ENCODE results near the gene UNK.

DNA sequence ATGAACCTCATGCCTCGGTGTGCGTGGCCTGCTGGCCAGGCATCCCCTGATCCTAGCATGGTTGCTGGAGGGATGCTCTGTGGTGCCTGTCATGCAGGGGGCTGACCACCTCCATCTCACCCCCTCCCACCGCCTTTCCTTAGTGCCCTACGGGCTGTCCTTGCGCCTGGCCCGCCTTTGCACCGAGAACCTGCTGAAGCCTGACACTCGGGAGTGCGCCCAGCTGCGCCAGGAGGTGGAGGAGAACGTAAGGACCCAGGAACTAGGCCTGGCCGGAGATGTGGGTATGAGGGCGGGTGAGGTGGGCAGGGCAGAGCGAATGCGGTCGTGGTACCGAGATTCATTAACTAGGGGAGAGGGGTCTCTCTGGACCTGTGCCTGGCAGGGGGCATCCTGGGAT lies 44.4 kb upstream of the UNK start:
- no peak for TF ChIP-seq SRSF1 (IDR thresholded peaks at IDR 0.05; ENCODE audit: low read depth, low read length)
- TF ChIP-seq, protein P1, sequence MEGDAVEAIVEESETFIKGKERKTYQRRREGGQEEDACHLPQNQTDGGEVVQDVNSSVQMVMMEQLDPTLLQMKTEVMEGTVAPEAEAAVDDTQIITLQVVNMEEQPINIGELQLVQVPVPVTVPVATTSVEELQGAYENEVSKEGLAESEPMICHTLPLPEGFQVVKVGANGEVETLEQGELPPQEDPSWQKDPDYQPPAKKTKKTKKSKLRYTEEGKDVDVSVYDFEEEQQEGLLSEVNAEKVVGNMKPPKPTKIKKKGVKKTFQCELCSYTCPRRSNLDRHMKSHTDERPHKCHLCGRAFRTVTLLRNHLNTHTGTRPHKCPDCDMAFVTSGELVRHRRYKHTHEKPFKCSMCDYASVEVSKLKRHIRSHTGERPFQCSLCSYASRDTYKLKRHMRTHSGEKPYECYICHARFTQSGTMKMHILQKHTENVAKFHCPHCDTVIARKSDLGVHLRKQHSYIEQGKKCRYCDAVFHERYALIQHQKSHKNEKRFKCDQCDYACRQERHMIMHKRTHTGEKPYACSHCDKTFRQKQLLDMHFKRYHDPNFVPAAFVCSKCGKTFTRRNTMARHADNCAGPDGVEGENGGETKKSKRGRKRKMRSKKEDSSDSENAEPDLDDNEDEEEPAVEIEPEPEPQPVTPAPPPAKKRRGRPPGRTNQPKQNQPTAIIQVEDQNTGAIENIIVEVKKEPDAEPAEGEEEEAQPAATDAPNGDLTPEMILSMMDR (IDR thresholded peaks at IDR 0.05 in 2 of 3, conservative IDR thresholded peaks at IDR 0.05 in 1 of 3; ENCODE audit: insufficient read depth in 2 of 3, low read depth in 1 of 3, low read length in 3 of 3), result no peak
